ENCODE measurements around the gene TUBA3D.
"Not testable (repeated sequence)": the region's sequence is repeated elsewhere in the genome, so short reads cannot be mapped to it uniquely, and the experiment has no call there.

TUBA3D gene
- total RNA-seq: 0 to 0.10 (median 0) reads per million in 9 experiments

DNA sequence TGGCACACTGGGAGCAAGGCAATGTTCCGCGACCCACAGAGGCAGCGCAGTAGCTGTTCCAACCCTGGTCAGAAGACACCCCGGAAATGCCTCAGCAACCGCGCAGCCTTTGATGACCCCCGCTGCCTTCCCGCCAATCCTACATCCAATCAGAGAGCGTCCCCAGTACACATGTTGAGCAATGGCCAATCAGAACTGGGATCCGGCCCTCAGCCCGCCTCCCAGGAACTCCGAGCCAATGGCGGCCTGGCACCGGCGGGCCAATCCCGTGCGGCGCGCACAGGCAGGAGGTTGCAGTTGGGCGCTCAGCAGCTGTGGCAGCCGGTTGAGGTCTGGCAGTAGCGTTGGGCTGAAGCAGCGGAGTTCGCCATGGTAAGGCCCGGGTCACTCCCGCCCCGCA lies at the start of gene TUBA3D:
Gene TUBA3D, plus strand, starts transcription at position 289 of the 400 bp plus-strand sequence. Its CDS starts 81 bp downstream, at position 370.
- Mint-ChIP-seq H3K4me1 (ENCODE audit: low read depth in 2 of 2) (no peaks in the 10 kb centered on the region), H3K36me3 (ENCODE audit: insufficient read depth) (peaks cover 7% of the 10 kb centered on the region), H3K9me3 (no peaks in the 10 kb centered on the region), H3K4me3 (no peak within 1 kb of the TSS), H3K27me3 (no peaks in the 10 kb centered on the region), H3K27ac (no peak within 1 kb of the TSS)
- no peak for ATAC-seq (replicated peaks)
- no peak for DNase-seq

DNA sequence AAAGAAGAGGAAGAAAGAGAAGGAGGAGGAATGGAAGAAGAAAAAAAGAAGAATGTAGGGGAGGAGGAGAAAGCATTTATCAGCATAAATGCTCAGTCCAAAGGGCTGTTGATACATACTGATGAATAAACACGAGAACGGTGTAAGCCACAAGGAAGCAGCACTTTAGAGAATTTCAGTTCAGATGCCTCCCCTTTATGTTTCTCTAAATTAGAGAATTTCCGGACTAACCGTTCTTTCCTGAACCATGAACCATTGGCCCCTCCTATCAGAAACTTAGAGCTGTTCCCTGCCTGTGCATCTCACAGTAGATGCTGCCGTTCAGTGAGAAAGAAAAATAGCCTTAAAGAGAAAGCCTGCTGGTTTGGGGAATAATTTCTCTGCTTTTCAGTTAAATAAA lies 49.2 kb upstream of the TUBA3D start:
- no peak for ATAC-seq (replicated peaks)
- no peak for DNase-seq
- Mint-ChIP-seq H3K9me3 (no peaks in the 10 kb centered on the region), H3K4me3 (no peak overlapping the region), H3K27me3 (peaks cover 80 to 93% of the 10 kb centered on the region in 2 donors), H3K27ac (no peak overlapping the region), H3K36me3 (ENCODE audit: insufficient read depth) (no peaks in the 10 kb centered on the region), H3K4me1 (ENCODE audit: low read depth in 2 of 2) (peaks cover 0 to 2% of the 10 kb centered on the region in 2 donors)

DNA sequence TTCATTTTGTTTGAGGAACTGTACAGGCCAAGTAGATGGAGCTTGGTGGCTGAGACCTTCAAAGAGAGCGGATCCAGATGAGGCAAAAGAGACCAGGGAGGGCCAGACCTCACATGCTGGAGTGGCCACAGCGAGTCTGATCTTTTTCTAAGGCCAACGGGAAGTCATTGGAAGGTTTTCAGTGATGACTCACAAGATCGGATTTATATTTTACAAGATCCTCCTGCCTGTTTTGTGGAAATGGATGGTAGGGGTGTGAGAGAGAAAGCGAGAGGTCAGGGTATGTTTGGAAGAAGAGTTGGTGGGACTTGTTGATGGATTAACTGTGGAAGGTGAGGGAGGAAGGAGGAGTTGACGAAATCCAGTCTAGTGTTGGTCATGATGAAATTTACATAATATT lies 44.6 kb upstream of the TUBA3D start:
- DNase-seq (no peak), ATAC-seq (replicated peaks) (no peak)
- H3K27me3 Mint-ChIP-seq: peaks cover 64 to 72% of the 10 kb centered on the region in 2 donors
- H3K36me3 Mint-ChIP-seq (ENCODE audit: insufficient read depth): no peaks in the 10 kb centered on the region
- no peaks in the 10 kb centered on the region for H3K9me3 Mint-ChIP-seq
- peaks cover 0 to 2% of the 10 kb centered on the region in 2 donors for H3K4me1 Mint-ChIP-seq (ENCODE audit: low read depth in 2 of 2)
- H3K27ac Mint-ChIP-seq: no peak overlapping the region
- no peak overlapping the region for H3K4me3 Mint-ChIP-seq

DNA sequence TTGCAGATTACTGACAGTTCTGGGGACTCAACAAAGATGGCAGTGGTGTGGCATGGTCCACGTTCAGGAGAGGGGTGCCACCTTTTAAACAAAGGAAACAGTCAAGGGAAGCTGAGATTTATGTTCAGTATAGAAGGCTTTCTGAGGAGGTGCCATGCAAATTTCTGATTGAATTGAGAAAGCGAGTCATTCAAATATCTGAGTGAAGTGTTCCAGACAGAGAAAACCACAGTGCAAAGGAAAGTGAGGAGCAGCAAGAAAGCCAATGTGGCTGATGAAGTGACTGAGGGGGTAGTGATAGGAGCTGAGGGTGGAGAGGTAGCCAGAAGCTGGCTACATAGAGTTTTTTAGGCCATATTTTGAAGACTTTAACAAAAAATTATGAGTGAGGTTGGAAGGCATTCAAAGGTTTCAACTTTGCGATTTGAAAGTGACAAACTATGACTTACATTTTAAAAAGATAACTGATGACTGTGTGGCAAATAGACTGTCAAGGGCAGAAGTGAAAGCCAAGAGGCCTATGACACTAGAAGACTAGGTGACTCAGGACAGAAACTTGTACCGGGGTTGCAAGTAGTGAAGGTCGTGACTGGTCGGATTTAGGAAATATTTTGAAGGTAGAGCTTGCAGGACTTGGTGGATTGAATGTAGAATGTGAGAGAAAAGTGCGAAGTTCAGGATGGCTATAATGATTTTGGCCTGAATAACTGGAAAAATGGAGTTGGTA lies 35.0 kb upstream of the TUBA3D start:
- not testable (repeated sequence) for H3K4me3 Mint-ChIP-seq; ATAC-seq (replicated peaks); DNase-seq; H3K27ac Mint-ChIP-seq; H3K36me3 Mint-ChIP-seq (ENCODE audit: insufficient read depth); H3K9me3 Mint-ChIP-seq; H3K4me1 Mint-ChIP-seq (ENCODE audit: low read depth in 2 of 2)
- H3K27me3 Mint-ChIP-seq: peaks cover 26 to 28% of the 10 kb centered on the region in 2 donors

DNA sequence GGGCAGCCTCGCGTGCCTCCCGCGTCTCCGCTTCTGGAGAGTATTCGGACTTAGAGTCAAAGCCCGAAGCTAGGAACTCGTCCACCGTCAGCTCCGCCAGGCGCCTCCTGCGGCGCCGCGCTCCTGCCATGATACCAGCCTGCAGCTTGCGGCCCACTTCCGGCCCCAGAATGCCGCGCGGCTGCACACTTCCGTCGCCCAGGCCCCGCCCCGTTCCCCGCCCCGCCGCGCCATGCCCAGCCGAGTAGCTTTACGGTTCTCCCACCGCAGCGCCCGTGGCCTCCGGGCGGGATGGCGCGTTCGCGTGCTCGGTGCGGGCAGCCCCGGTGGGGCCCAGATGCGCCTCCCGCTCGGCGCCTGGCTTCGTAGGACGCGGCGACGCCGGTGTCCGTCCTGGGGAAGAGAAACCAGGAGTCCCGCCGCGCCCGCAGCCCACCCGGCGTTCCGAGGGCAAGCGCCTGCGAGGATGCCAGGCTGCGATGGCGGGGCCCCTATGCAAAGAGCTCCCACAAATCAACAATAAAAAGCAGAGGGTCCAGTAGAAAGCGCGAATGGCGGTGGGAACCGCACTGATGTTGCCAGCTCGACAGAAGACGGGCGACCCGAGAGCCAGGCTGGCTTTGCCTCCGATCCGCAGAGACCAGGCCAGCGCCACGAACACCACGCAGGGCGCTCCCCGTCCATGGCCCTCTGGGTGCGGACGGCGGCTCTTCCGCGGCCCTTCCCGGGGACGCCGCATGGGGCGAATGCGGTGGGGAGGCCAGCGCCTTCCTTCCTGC lies 31.0 kb upstream of the TUBA3D start:
- not testable (repeated sequence) for H3K4me1 Mint-ChIP-seq (ENCODE audit: low read depth in 2 of 2); H3K4me3 Mint-ChIP-seq; H3K27ac Mint-ChIP-seq; H3K9me3 Mint-ChIP-seq; ATAC-seq (replicated peaks); DNase-seq; H3K36me3 Mint-ChIP-seq (ENCODE audit: insufficient read depth)
- H3K27me3 Mint-ChIP-seq: peaks cover 34 to 35% of the 10 kb centered on the region in 2 donors

DNA sequence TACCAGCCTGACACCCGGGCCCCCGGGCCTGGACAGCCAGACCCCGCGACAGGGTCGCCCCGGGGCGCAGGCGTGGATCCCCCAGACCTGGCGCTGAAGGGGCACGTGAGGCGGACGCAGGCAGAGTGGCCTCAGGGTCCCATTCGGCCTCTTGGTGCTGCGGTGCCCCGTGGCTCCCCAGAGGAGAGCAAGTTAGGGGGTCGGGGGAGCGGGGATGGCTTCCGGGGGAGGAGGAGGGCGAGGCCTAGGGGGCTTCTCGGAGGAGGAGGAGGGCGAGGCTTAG lies 30.5 kb upstream of the TUBA3D start:
- H3K9me3 Mint-ChIP-seq; H3K4me3 Mint-ChIP-seq; H3K36me3 Mint-ChIP-seq (ENCODE audit: insufficient read depth); DNase-seq; H3K27ac Mint-ChIP-seq; ATAC-seq (replicated peaks); H3K4me1 Mint-ChIP-seq (ENCODE audit: low read depth in 2 of 2): not testable (repeated sequence)
- H3K27me3 Mint-ChIP-seq: peaks cover 34 to 35% of the 10 kb centered on the region in 2 donors

DNA sequence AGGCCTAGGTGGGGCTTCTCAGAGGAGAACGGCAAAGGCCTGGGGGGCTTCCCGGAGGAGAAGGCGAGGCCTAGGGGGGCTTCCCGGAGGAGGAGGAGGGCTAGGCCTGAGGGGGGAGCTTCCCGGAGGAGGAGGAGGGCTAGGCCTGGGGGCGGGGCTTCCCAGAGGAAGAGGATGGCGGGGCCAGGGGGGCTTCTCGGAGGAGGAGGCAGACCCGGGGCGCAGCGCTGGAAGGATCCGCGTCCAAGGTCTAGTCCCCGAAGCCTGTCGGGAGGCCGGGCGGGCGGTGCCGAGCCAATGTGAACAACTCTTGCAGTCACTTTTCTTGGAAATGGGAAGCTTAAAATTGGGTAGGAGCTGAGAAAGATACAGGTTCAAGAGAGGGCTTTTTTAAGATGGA lies 30.0 kb upstream of the TUBA3D start:
- no peaks in the 10 kb centered on the region for H3K36me3 Mint-ChIP-seq (ENCODE audit: insufficient read depth)
- H3K27ac Mint-ChIP-seq: no peak overlapping the region
- H3K4me3 Mint-ChIP-seq: no peak overlapping the region
- DNase-seq (no peak), ATAC-seq (replicated peaks) (no peak)
- no peaks in the 10 kb centered on the region for H3K4me1 Mint-ChIP-seq (ENCODE audit: low read depth in 2 of 2)
- H3K27me3 Mint-ChIP-seq: peaks cover 32 to 34% of the 10 kb centered on the region in 2 donors
- H3K9me3 Mint-ChIP-seq: no peaks in the 10 kb centered on the region

DNA sequence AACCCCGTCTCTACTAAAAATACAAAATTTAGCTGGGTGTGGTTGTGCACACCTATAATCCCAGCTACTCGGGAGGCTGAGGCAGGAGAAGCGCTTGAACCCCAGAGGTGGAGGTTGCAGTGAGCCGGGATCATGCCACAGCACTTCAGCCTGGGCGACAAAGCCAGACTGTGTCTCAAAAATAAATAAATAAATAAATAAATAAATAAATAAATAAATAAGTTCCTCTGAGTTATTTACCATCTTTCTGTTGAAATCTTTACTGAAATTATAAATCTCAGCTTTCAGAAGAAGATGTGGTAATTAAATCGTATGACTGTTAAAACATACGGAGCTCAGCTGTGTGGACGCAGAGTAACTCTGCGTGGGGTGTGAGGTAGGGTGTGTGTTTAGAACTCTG lies 27.9 kb upstream of the TUBA3D start:
- ATAC-seq (replicated peaks); H3K4me3 Mint-ChIP-seq; H3K9me3 Mint-ChIP-seq: not testable (repeated sequence)

DNA sequence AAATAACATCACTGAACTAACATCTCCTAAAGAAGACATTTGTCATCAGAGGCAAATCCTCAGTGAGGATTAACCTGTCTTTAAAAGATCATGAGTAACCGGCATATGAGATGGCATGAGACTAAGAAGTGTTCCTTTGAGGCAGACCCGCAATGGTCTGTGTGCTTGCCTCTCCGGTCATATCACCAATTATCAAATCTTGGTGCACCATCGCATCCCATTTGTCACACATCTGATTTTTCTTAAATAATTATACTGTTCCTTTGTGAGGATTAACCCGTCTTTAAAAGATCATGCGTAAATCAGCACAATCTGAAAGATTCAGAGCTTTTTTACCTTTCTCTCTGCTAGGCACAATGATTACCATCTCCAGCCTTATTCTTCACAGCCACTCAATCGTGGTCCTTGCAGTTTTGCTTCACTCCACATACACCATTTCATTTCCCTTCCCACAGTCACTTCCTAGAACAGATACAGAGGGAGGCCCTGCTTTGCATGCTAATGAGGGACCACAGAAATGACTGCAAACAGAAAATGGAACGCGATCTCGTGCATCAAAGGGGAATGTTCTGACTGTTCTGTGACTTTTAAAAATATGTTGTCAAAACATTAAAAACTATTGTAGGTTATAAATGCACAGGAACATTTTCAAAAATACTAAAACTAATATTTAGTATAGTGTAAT lies 24.5 kb upstream of the TUBA3D start:
- H3K27me3 Mint-ChIP-seq: peaks cover 19 to 29% of the 10 kb centered on the region in 2 donors
- H3K36me3 Mint-ChIP-seq (ENCODE audit: insufficient read depth); H3K9me3 Mint-ChIP-seq; H3K27ac Mint-ChIP-seq; H3K4me3 Mint-ChIP-seq; ATAC-seq (replicated peaks); DNase-seq; H3K4me1 Mint-ChIP-seq (ENCODE audit: low read depth in 2 of 2): not testable (repeated sequence)

More for the DNA sequence above, 27.9 kb upstream of the TUBA3D start:
- H3K36me3 Mint-ChIP-seq (ENCODE audit: insufficient read depth); H3K27ac Mint-ChIP-seq; H3K4me1 Mint-ChIP-seq (ENCODE audit: low read depth in 2 of 2); DNase-seq: not testable (repeated sequence)
- H3K27me3 Mint-ChIP-seq: peaks cover 25% of the 10 kb centered on the region in 2 donors

DNA sequence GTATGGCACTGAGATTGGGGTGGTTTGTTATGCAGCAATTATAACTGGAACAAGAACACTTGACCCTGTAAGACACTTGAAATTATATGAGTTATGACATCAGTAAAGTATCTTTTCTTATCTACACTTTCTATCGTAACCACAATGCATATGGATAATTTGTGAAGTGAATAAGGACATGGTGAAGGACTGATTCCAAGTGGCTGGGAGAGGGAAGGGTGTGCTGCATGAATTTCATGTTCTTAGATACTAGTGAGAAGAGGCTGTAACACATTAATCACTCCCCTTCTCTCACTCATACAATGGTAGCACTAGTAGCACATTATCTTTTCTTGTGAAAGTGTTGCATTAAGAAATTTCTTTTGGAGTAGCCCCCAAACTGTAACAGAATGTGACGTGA lies 21.0 kb upstream of the TUBA3D start:
- not testable (repeated sequence) for ATAC-seq (replicated peaks); H3K36me3 Mint-ChIP-seq (ENCODE audit: insufficient read depth); DNase-seq; H3K4me3 Mint-ChIP-seq; H3K4me1 Mint-ChIP-seq (ENCODE audit: low read depth in 2 of 2); H3K9me3 Mint-ChIP-seq; H3K27ac Mint-ChIP-seq
- H3K27me3 Mint-ChIP-seq: peaks cover 20 to 37% of the 10 kb centered on the region in 2 donors

DNA sequence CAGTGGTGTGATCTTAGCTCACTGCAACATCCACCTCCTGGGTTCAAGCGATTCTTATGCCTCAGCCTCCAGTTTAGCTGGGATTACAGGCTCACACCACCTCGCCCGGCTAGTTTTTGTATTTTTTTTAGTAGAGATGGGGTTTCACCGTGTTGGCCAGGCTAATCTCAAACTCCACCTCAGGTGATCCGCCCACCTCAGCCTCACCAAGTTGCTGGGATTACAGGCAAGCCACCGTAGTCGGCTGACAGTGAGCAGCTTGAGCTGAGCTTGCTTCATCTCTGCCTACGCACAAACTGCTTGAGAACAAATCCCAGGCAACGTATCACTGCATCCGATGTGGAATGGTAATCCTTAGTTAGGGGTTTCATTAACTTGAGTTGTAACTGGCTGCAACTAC lies 8.2 kb upstream of the TUBA3D start:
- not testable (repeated sequence) for H3K4me3 Mint-ChIP-seq; H3K4me1 Mint-ChIP-seq (ENCODE audit: low read depth in 2 of 2); H3K27ac Mint-ChIP-seq; H3K9me3 Mint-ChIP-seq; H3K27me3 Mint-ChIP-seq; DNase-seq; H3K36me3 Mint-ChIP-seq (ENCODE audit: insufficient read depth); ATAC-seq (replicated peaks)

DNA sequence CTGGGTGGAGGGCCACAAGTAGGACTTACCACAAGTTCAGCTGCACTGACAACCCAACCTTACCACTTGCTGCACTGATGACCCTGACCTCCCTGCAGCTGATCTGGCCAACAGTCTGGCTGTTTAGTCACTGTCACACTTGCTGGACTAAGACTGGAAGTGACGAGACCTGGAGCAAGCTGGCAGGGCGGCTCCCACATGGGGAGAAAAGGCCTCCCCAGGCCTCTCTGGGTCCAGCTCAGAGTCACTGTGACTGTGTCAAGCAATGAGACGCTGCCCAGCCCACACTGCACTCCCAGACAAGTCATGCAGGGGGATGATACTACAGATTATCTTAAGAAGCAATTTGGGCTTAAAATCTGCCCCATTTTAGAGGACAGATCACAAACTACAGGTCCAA lies 5.0 kb upstream of the TUBA3D start:
- H3K27ac Mint-ChIP-seq; DNase-seq; H3K27me3 Mint-ChIP-seq; H3K4me3 Mint-ChIP-seq; ATAC-seq (replicated peaks); H3K9me3 Mint-ChIP-seq; H3K36me3 Mint-ChIP-seq (ENCODE audit: insufficient read depth); H3K4me1 Mint-ChIP-seq (ENCODE audit: low read depth in 2 of 2): not testable (repeated sequence)

DNA sequence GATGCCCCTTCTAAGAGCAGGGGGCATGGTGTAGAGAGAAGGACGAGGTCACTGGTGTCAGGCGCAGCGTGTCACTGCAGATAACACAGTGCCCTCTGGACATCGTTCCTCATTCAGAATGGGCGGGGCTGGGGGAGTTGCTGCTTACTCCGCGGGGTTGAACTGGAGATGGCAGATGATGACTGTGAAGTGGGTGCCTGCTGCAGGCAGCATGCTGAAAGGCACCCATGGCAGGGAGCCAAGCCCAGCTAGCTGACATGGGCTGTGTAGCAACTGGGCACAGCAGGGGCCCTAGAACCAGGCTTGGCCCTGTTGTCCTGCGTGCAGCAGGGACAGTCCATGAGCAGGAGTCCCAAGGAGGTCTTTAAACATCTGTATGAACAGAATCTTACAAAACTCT lies 4.3 kb upstream of the TUBA3D start:
- not testable (repeated sequence) for H3K27me3 Mint-ChIP-seq; H3K4me1 Mint-ChIP-seq (ENCODE audit: low read depth in 2 of 2); H3K36me3 Mint-ChIP-seq (ENCODE audit: insufficient read depth); ATAC-seq (replicated peaks); H3K9me3 Mint-ChIP-seq; DNase-seq; H3K4me3 Mint-ChIP-seq; H3K27ac Mint-ChIP-seq

DNA sequence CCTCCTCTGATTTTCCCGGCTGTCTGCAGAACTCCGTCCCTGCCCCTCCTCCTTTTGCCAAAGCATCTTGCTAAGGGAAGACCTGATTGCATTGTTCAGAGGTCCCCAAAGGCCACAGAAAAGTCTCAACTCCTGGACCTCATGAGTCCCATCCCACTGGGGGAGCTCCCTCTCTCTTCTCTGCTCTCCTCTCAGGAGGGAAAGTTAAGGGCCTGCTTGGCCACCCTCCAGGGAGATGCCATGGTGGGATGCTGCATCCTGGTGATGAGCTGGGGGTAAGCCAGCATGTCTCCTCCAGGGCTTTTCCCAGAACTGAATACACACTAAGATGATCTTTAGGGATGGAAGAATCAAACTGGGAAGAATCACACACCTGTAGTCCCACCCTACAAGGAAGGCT lies 2.7 kb upstream of the TUBA3D start:
- H3K4me1 Mint-ChIP-seq (ENCODE audit: low read depth in 2 of 2); ATAC-seq (replicated peaks); H3K4me3 Mint-ChIP-seq; H3K27ac Mint-ChIP-seq; DNase-seq; H3K27me3 Mint-ChIP-seq; H3K36me3 Mint-ChIP-seq (ENCODE audit: insufficient read depth); H3K9me3 Mint-ChIP-seq: not testable (repeated sequence)
